ENCODE data around the gene ITGB1.
"Not testable (repeated sequence)": the region's sequence is repeated elsewhere in the genome, so short reads cannot be mapped to it uniquely, and the experiment has no call there.

Gene ITGB1

DNA sequence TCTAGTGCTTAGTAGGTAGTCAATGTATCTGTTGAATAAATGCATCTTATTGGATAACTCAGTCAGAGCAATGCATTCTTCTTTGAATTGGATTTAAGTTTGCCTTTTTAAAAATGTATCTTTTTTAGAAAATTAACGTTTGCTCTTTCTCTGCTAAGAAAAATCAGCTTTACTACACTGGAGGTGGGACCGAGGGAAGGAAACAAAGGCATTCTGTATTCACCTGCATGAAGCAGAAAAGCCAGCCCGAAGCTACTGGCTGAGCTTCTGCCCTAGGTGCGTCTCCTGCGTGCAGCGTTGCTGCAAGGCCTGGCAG is 22.2 kb upstream of the ITGB1 start:
- no peak for DNase-seq

DNA sequence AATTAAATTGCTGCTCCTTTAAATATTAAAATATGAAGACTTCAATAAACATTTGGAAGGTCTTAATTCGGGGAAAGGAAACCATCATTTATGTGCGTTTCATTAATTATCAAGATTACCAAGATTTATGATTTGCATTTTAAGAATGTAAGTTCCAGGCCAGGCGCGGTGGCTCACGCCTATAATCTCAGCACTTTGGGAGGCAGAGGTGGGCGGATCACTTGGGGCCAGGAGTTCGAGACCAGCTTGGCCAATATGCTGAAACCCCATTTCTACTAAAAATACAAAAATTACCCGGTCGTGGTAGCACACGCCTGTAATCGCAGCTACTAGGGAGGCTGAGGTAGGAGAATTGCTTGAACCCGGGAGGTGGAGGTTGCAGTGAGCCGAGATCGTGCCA is 21.7 kb upstream of the ITGB1 start:
- DNase-seq = not testable (repeated sequence)

DNA sequence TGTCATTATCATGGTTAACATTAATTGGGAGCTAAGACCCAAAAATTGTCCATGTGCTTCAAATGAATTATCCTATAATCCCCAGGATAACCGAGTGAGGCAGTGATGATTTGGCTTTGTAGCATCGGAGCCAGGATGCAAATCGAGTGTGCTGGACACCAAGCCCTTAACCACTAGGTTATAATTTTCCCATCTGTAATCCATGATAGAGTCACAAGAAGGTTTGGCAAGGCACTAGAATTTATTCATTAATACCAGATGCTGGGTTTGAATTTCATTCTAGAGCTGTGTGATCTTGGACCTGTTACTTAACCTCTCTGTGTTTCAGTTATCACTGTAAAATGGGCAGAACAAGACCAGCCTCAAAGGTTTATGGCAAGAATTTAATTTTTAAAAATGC is 21.0 kb upstream of the ITGB1 start:
- DNase-seq = peak; percentile 86

DNA sequence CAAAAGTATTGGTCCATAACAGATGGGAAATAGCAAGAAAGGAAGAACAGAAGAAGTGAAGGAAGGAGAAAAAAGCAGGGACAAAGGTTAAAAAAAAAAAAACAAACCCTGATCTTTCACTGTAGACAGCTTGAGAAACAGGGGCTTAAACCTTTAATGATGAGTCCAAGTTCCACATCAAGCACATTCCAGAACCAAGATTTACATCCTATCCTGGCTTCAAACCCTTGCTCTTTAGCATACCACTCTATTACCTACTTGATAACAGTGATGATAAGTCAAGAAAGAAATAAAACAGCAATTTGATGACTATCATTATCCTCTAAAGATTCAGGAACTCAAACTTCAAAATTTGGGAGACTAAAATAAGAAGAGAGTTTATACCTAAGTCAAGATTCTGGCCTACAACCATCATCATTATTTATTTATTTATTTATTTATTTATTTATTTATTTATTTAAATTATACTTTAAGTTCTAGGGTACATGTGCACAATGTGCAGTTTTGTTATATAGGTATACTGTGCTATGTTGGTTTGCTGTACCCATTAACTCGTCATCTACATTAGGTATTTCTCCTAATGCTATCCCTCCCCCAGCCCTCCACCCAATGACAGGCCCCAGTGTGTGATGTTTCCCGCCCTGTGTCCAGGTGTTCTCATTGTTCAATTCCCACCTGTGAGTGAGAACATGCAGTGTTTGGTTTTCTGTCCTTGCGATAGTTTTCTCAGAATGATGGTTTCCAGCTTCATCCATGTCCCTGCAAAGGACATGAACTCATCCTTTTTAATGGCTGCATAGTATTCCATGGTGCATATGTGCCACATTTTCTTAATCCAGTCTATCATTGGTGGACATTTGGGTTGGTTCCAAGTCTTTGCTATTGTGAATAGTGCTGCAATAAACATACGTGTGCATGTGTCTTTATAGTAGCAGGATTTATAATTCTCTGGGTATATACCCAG is 20.1 kb upstream of the ITGB1 start:
- not testable (repeated sequence) for DNase-seq

DNA sequence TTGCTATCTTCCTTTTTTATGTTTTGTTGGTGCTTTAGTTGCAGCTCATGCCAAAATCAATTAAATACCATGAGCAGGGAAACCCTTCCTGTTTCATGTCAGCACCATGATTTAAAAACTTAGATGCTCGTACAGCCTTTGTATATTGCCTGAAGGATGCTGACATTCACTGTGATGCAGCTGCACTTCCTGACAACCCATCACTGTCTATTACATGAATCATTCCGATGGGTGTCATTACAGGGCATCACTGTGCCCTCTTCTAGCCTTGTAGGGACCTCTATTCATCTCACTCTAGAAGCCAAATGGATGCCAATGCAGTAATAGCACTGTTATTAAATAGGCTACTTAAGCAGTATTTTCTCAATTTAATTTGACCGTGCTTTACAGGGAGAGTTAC is 18.3 kb upstream of the ITGB1 start:
- DNase-seq = no peak

DNA sequence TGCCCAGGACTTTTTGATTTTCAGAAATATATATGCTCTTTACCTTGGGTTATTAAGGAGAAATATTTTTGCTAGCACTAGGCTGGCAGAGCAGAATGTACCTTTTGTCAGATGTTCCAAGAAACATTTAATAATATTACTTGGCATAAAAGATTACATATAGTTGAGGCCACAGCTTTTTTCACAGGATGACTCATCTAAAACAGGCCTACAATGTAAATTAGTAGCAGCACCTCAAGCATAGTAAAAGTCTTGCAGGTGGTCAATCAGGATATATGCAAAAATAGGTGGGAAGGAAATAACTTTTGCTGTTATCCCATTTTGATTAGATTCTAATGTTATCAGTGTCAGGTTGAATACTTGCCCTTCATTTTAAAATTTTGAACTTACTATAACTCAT is 14.9 kb upstream of the ITGB1 start:
- DNase-seq = no peak

DNA sequence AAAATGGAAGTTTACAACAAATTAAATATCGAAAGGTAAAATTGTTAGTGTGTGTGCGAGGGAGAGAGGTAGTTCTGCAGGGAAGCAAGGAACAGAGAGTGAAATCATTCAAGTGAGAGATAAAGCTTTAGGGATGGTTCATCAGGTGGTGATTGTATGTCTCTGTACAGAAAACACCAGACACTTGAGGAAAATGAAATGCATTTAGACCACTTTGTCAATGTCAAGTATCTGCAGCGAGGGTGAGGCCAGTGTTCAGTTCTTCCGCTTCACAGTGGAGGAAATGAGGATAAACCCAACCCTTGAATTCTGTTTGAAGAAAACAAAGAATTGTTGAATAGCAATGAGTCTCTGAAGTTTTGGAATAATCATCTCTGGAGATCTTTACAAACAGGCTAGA is 14.4 kb upstream of the ITGB1 start:
- DNase-seq = no peak

DNA sequence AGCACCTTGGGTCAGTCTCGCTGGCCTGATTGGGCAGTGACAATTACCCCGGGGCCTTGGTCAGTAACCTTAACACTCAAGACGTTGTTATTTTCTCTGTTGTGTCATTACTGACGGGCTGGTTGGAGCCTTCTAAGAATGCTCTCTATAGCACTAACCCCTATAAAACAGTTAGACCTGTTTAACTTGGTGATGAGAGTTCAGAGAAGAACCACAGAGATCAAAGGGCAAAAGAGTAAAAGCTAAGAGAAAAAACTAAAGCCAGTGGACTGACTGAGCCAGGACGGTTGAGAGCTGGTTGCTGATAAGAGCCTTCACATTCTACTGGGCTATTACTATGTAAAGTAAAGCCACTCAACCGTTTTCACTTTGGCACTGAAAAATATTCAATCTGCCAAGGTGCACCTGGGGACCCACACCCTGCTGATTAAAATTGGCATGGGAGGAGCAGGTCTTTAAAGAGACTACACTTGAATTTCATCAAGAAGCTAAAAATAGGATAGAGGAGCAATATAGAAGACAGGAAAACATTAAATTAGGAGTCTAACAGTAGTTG is 13.6 kb upstream of the ITGB1 start:
- DNase-seq = no peak

DNA sequence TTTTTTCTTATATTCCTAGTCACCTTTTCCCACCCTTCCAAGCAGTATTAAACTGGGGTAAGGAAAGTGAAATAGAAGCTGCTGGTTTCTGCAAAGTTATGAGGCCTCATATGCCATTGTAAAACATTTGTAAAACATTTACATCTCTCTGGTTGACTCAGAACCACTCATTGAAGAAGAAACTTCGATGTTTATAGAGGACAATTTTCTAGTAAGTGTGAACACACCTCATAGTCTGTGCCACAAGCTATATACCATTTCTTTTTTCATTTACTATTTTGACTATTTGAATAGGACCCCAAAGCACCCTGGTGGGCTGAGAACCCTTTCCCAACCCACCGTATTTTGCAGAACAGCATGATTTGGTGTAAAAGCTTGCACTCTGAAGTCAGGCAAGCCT is 12.9 kb upstream of the ITGB1 start:
- DNase-seq = no peak

DNA sequence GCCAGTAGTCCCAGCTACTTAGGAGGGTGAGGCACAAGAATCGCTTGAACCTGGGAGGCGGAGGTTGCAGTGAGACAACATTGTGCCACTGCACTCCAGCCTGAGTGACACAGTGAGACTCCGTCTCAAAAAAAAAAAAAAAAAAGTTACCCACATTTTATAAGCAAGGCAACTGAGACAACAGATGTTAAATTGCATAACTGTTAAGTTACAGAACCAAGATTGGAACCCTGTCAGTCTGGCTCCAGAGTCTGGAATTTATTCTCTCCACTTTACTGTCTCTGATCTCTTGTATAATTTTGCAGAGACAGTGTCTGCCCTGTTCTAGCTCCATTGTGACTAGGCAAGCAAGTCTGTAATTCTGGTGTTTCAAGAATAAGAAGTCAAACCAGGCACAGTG is 6.2 kb upstream of the ITGB1 start:
- DNase-seq = no peak

DNA sequence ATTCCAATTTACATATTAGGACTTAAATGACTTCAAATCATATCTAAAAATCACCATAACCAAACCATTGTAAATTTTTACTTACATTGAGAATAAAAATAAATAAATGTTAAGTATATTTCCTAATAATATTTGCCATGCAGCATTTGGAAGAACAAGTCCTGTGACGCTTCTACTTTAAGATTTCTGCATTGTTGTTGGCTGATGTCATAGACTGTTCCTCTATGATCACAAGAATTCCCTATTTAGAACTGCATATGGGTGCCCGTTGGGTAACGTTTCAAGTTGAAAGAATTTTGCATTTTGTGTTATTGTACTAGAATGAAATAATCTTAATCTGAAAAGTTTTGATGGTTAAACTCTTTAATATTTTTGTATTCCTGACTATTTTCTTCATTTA is 5.1 kb upstream of the ITGB1 start:
- DNase-seq = peak; percentile 80

DNA sequence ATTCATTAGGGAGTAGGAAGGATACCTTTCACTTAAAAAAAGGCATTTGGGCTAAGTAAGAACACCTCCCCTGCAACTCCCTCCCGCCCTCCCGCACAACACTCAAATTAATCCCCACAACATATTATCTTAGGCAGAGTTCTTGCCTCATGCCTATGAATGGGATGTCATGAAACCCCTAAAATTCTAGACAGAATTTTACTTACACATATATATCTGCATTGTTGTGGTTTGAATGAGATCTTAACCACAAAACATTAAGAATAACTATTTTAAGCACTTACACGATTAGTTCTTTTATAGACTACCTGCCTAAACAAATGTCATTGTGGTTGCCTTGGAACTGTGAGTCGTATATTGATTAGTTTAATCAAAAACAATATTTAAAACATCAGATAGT is 4.5 kb upstream of the ITGB1 start:
- peak; percentile 50 for DNase-seq

DNA sequence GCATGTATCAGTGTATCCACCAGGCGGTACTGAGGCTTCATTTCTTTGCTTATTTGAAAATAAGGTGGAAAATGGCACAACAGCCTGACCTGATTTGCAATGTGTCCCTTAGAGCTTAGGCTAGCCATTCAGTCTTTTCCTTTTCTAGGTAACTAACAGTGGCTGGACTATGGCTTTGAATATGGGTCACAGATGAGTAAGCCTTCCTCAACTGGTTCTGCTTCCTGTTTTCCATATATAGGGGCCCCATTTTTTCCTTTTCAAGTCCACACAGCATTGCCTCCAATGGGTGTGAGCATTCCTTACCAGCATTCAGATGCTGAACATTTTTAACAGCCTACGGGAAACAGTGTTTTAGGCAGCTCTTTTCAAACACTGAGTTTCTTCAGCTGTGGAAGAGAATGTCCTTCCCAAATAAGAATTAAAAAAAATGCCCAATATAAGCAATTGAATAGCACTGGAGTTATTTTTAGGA is 3.9 kb upstream of the ITGB1 start:
- peak; percentile 87 for DNase-seq

DNA sequence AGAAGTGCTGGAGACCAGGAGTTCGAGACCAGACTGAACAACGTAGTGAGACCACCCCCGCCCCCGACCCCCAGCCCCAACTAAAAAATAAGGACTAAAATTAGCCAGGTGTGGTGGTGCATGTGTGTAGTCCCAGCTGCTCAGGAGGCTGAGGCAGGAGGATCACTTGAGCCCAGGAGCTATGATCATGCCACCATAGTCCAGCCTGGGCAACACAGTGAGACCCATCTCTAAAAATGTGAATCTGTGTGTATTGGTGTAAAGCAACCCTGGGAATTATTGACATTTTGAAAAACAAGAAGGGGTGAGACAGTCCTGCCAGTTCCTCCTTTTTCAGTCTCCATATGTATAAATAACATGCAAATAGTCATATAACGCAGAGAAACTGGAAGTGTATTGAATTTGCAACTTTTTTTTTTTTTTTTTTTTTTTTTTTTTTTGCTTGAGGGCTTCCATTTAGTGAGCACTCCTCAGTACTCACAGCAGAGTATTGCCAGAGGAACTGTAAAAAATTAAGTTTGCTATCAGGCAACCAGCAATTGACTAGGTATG is 3.4 kb upstream of the ITGB1 start:
- DNase-seq = no peak

DNA sequence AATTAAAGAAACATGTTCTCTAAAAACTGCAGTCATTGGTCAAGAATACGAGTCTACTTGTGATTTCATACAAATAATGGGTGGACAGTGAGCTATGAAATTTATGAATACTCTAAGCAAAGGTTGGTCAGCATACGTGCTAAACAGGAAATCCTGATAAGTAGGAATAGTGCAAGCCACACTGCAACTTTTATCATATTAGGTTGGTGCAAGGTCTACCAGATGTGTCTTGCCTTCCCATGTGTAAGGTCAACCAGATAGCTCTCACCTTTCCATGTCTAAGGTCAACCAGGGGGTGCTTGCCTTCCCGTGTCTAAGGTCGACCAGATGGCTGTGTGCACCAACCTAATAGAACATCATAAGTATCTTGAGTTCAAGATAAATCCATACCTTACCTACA is 2.0 kb upstream of the ITGB1 start:
- no peak for DNase-seq

DNA sequence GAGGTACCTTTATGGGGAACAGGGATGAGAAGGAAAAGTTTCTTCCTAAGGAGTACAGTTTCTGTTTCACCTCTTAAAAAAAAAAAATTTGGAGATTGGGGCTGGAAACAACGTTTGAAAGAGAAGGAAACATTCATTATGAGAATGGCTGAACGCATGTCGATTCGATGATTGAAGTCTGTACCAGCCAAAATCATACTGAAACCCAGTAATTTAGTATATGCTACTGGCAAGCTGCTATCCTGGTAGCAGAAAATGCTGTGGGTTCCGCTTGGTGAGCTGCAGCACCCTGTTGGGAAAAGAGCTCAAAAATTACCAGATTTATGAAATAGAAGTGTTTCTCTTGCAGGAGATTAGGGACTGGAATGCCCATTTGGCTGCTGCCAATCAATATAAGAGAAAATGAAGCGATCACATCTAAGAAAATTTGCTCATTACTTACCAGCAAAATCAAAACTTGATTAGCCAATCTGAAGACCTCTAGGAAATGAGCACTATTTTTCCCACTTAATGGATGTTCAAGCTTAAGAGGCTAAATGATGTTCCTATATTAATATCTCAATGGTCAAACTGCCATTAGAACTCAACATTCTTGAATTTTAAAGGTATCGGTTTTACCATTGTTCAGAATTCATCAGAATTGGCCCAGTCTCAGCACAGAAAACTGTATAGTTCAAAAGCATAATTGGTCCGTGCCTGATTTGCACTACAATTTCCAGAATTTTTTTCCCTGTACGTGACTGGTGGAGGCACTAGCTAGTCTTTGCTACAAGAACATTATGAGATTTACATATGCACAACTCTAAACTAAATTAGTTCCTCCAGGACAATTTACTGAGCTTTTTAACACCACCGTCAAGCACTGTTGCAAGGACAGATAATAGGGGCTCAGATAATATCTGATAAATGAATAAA is 1.2 kb upstream of the ITGB1 start:
- no peak for DNase-seq

DNA sequence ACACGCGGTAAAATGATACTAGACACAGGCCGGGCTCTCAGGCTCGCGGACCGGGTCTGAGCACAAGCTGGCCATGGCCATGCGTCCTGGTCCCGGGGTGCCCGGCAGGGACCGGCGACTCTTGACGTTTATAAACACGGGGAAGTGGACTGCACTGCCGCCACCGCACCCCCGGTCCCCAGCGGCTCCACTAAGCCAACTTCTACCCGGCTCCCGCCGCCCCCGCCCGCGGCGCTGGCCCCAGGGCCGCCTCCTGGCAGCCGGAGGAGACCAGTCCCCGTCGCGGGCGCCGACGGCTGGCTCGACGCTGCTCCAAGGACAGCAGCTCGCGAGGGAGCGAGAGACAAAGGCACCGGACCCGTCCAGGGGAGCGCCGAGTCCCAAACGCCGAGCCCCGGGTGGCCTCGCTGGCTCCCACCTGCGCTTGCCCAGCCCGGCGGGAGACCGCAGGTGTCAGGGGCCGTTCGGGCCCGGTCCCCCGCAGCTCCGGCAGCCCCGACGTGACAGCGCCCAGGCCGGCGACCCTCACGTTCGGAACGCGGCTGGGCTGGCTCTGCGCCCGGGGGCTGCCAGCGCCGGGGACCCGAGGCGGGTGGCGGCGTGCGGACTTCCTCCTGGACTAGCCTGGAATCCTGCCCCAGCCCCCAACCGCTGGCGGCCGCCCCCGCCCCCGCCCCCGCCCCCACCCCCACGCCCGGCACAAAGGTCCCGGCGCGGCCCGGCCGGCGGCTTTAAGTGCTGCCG is 517 bp downstream of the ITGB1 start:
- DNase-seq = no peak

DNA sequence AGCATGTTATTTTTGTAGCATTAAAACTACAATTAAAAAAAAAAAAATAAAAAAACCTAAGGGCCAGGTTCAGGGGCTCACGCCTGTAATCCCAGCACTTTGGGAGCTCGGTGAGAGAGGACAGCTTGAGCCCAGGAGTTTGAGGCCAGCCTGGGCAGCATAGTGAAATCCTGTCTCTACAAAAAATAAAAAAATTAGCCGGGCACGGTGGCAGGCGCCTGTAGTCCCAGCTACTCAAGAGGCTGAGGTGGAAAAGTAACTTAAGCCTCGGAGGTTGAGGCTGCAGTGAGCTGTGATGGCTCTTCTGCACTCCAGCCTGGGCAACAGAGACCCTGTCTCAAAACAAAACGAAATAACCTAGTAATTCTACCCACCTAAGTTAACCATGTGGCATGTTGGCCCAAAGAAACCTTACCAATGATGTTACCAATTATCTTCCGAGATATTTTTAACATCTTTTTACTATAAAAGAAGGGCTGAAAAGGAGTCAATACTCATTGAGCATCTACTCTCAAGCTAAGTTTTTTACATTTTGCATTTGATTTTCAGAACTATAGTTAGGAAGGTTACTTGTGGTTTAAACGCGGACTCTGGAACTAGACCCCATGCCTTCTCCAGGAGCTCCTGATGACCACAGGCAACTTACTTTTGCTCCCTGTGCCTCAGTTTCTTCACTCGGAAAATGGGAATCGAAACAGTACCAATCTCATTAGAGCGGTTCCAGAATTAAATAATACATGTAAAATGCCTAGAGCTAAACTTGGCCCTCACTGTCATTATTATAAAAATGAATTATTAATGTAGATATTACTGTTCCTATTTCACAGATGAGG is 1.4 kb downstream of the ITGB1 start:
- DNase-seq = no peak

DNA sequence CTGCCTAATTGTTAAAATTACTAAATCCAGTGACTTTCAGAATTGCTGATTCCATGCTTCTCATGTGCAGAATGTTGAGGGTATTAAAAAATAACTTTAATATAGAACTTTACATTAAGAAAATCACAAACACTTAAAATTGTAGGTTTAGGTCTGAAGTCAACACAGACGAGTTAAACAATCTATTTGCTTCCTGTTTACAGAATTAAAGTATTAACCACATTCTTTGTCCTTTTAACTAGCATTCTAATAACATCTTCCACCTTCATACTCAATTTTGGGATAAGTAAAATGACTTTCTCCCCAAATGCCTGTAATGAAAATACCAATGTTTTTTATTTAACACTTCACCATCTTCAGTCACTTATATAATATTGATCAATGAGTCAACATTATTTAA is 2.2 kb downstream of the ITGB1 start:
- DNase-seq = no peak

DNA sequence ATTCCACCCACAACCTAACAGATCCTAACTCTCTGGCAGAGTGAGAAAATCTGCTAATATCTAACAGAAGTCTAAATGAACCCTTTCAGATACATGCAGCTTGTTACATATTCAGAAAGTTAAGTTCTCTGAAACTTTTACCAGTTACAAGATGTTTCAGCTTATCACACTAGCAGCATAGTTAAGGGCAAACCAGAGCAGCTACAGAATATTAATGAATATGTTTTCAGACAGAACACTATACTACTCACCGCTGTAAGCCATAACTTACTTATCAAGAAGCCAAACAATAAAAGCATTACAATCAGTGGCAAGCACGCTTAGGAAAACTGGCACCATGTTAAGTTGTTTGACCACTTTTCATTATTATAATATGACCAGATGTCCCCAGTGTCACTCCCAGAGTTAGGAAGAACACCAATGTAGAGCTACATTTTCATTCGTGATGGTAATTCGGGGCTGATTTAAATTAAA is 2.7 kb downstream of the ITGB1 start:
- no peak for DNase-seq

DNA sequence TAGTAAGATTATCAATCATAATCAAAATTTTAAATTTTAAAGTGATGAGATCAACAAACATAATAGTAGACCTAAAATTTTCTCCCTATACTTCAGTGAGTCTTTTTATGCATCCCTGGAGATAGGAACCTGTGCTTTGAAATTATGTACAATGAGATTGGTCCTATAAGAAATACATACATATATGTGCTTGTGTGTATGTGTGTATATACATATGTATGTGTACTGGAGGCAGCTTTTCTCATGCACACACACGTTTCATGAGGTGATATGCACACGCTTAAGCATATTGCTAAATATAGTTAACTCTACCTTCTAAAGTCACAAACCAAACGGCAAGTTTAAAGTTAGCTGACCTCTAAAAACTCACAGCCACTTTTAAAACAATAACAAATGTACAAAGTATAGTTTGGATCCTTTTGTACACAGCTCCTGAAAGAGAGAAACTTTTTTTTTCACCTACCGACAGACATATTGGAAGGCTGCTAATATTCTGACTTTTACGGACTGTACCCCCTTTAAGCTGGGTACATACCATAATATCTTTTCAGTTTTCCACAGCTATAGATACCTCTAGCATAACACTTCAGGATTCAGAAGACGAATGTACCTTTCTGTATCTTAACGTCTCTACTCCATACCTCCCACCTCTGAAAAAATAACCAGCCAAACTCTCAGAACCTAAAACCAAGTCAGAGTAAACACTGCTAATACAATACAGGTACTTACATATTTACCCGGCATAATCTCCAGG is 3.3 kb downstream of the ITGB1 start:
- DNase-seq = no peak
